Activated naive CD4-positive, alpha-beta T cell treated with anti-CD3 and anti-CD28 coated beads, Interleukin-2, amount 50 U/mL, for 72 hours (primary cell): ENCODE data around the gene VWDE. TPM values are rescaled to one million over a fixed set of nuclear protein-coding genes. Genes with fewer than 3 reads are reported as not detected.
A peak's percentile ranks its signal among the peaks of the same experiment; 100 is the strongest.

ENCODE experiments used
- ATAC-seq, 2 donors: fragments of 150-1000 bp; cut with Tn5 transposase; 2 replicates each; pipeline ENCODE4 v1.10.0; 2021; ENCODE audit warnings: mild to moderate bottlenecking in 2 of 2, moderate library complexity in 2 of 2
- DNase-seq, 2 donors: peaks; one replicate each; pipeline ENCODE4 v3.0.0; 2021 to 2022; ENCODE audit warnings: low spot score in 2 of 2
- H3K27ac Mint-ChIP-seq, 2 donors: one replicate each; pipeline ENCODE4 v1.8.0; 2022; ENCODE audit warnings: mild to moderate bottlenecking in 2 of 2, mixed read lengths in 2 of 2
- H3K36me3 Mint-ChIP-seq, 2 donors: one replicate each; pipeline ENCODE4 v1.8.0; 2022; ENCODE audit warnings: mixed read lengths in 2 of 2
- H3K9me3 Mint-ChIP-seq, 2 donors: one replicate each; pipeline ENCODE4 v1.8.0; 2022; ENCODE audit warnings: mixed read lengths in 2 of 2
- total RNA-seq, 2 donors: library from RNA; stranded (reverse); gene quantifications; one replicate each; pipeline ENCODE4 v1.2.3, GENCODE V29; 2022

The VWDE gene
- total RNA-seq, 2 donors from 2014 or later, result 2.6 to 6.3 TPM

GRCh38 chr7:12320241-12320986, 83.3 kb downstream of the VWDE start:
- ATAC-seq (no peak), DNase-seq (no peak)
- no peaks in the 10 kb centered on the region for H3K36me3 Mint-ChIP-seq
- no peak overlapping the region for H3K27ac Mint-ChIP-seq
- no peaks in the 10 kb centered on the region for H3K9me3 Mint-ChIP-seq

GRCh38 chr7:12317675-12318074, 86.0 kb downstream of the VWDE start:
- Mint-ChIP-seq H3K9me3 (no peaks in the 10 kb centered on the region), H3K27ac (no peak overlapping the region), H3K36me3 (no peaks in the 10 kb centered on the region)
- no peak for ATAC-seq
- DNase-seq, result no peak

GRCh38 chr7:12316925-12317324, 86.7 kb downstream of the VWDE start:
- Mint-ChIP-seq H3K36me3 (no peaks in the 10 kb centered on the region), H3K27ac (no peak overlapping the region), H3K9me3 (no peaks in the 10 kb centered on the region)
- ATAC-seq, result no peak
- DNase-seq, result no peak

- DNase-seq (no peak), ATAC-seq (no peak)
- H3K27ac Mint-ChIP-seq, result no peak overlapping the region
- H3K9me3 Mint-ChIP-seq, result no peaks in the 10 kb centered on the region
- H3K36me3 Mint-ChIP-seq, result no peaks in the 10 kb centered on the region
These were observed 88.6 kb downstream of the VWDE start for GRCh38 chr7:12315049-12315448.

- Mint-ChIP-seq H3K27ac (no peak overlapping the region), H3K36me3 (no peaks in the 10 kb centered on the region), H3K9me3 (no peaks in the 10 kb centered on the region)
- ATAC-seq (peak; percentile 73 to 90), DNase-seq (no peak)
These were observed 89.5 kb downstream of the VWDE start for GRCh38 chr7:12314199-12314598.

- H3K27ac Mint-ChIP-seq, result peak overlapping the region in 1 of 2 donors; percentile 5
- H3K36me3 Mint-ChIP-seq, result peaks cover 0 to 5% of the 10 kb centered on the region in 2 donors
- no peak for ATAC-seq
- peaks cover 4 to 12% of the 10 kb centered on the region in 2 donors for H3K9me3 Mint-ChIP-seq
- DNase-seq, result no peak
These were observed 98.2 kb downstream of the VWDE start for GRCh38 chr7:12305502-12305901.

GRCh38 chr7:12303495-12303894, 100.2 kb downstream of the VWDE start:
- ATAC-seq, result no peak
- no peak overlapping the region for H3K27ac Mint-ChIP-seq
- peaks cover 0 to 5% of the 10 kb centered on the region in 2 donors for H3K36me3 Mint-ChIP-seq
- no peak for DNase-seq
- peaks cover 4 to 12% of the 10 kb centered on the region in 2 donors for H3K9me3 Mint-ChIP-seq

- ATAC-seq, result peak in 1 of 2 donors; percentile 36
- no peak for DNase-seq
- Mint-ChIP-seq H3K9me3 (peaks cover 4 to 12% of the 10 kb centered on the region in 2 donors), H3K36me3 (peaks cover 0 to 5% of the 10 kb centered on the region in 2 donors), H3K27ac (no peak overlapping the region)
These were observed 100.6 kb downstream of the VWDE start for GRCh38 chr7:12303062-12303461.

GRCh38 chr7:12300415-12300814, 103.2 kb downstream of the VWDE start:
- H3K36me3 Mint-ChIP-seq, result peaks cover 0 to 5% of the 10 kb centered on the region in 2 donors
- no peak for ATAC-seq

GRCh38 chr7:12299367-12299766, 104.3 kb downstream of the VWDE start:
- ATAC-seq, result no peak
- H3K9me3 Mint-ChIP-seq, result peaks cover 0 to 5% of the 10 kb centered on the region in 2 donors
- peaks cover 0 to 5% of the 10 kb centered on the region in 2 donors for H3K36me3 Mint-ChIP-seq
- H3K27ac Mint-ChIP-seq, result no peak overlapping the region
- no peak for DNase-seq

More at GRCh38 chr7:12300415-12300814, 103.2 kb downstream of the VWDE start:
- H3K27ac Mint-ChIP-seq, result no peak overlapping the region
- DNase-seq, result no peak
- H3K9me3 Mint-ChIP-seq, result peaks cover 4 to 8% of the 10 kb centered on the region in 2 donors

GRCh38 chr7:12297283-12298108, 106.2 kb downstream of the VWDE start:
- Mint-ChIP-seq H3K9me3 (no peaks in the 10 kb centered on the region), H3K36me3 (no peaks in the 10 kb centered on the region), H3K27ac (peak overlapping the region in 1 of 2 donors; percentile 70)
- ATAC-seq (no peak), DNase-seq (no peak)

GRCh38 chr7:12296051-12296570, 107.6 kb downstream of the VWDE start:
- no peak for ATAC-seq

GRCh38 chr7:12294701-12295100, 109.0 kb downstream of the VWDE start:
- no peak for ATAC-seq
- Mint-ChIP-seq H3K36me3 (peaks cover 6 to 11% of the 10 kb centered on the region in 2 donors), H3K27ac (no peak overlapping the region), H3K9me3 (peaks cover 5 to 9% of the 10 kb centered on the region in 2 donors)
- DNase-seq, result no peak

More at GRCh38 chr7:12296051-12296570, 107.6 kb downstream of the VWDE start:
- Mint-ChIP-seq H3K27ac (no peak overlapping the region), H3K36me3 (peaks cover 0 to 2% of the 10 kb centered on the region in 2 donors), H3K9me3 (peaks cover 0 to 3% of the 10 kb centered on the region in 2 donors)
- no peak for DNase-seq

- DNase-seq, result peak in 1 of 2 donors; percentile 7
- ATAC-seq, result peak in 1 of 2 donors; percentile 46
- H3K9me3 Mint-ChIP-seq, result peaks cover 8 to 18% of the 10 kb centered on the region in 2 donors
- H3K36me3 Mint-ChIP-seq, result peaks cover 8 to 18% of the 10 kb centered on the region in 2 donors
- no peak overlapping the region for H3K27ac Mint-ChIP-seq
These were observed 111.8 kb downstream of the VWDE start for GRCh38 chr7:12291870-12292269.

- peaks cover 8 to 18% of the 10 kb centered on the region in 2 donors for H3K9me3 Mint-ChIP-seq
- H3K27ac Mint-ChIP-seq, result peak overlapping the region in 1 of 2 donors; percentile 25
- DNase-seq (no peak), ATAC-seq (no peak)
- peaks cover 8 to 18% of the 10 kb centered on the region in 2 donors for H3K36me3 Mint-ChIP-seq
These were observed 112.9 kb downstream of the VWDE start for GRCh38 chr7:12290761-12291160.

- ATAC-seq (no peak), DNase-seq (no peak)
- Mint-ChIP-seq H3K36me3 (peaks cover 8 to 18% of the 10 kb centered on the region in 2 donors), H3K9me3 (peaks cover 8 to 18% of the 10 kb centered on the region in 2 donors), H3K27ac (no peak overlapping the region)
These were observed 113.7 kb downstream of the VWDE start for GRCh38 chr7:12289996-12290395.

GRCh38 chr7:12287901-12288300, 115.8 kb downstream of the VWDE start:
- peaks cover 8 to 18% of the 10 kb centered on the region in 2 donors for H3K9me3 Mint-ChIP-seq
- no peak for DNase-seq
- H3K27ac Mint-ChIP-seq, result no peak overlapping the region
- no peak for ATAC-seq
- peaks cover 8 to 18% of the 10 kb centered on the region in 2 donors for H3K36me3 Mint-ChIP-seq
